Neural crest cell (in vitro differentiated cells): Measurements from ENCODE around the gene PPIF. TPM values are rescaled to one million over a fixed set of nuclear protein-coding genes. Genes with fewer than 3 reads are reported as not detected.

Source experiments
- DNase-seq: peaks from one replicate; pipeline ENCODE4 v3.0.0; 2021; ENCODE audit warnings: low read depth, mixed read lengths, low spot score
- H3K27ac Mint-ChIP-seq: one replicate; pipeline ENCODE4 v1.8.0; 2021; ENCODE audit warnings: mild to moderate bottlenecking, mixed read lengths; ENCODE audit not compliant: unreplicated experiment
- H3K27me3 Mint-ChIP-seq: 2 replicates; pipeline ENCODE4 v1.8.0; 2021; ENCODE audit warnings: low read depth, mild to moderate bottlenecking, mixed read lengths
- H3K36me3 Mint-ChIP-seq: 2 replicates; pipeline ENCODE4 v1.8.0; 2021; ENCODE audit warnings: low read depth, mild to moderate bottlenecking, mixed read lengths
- H3K4me1 Mint-ChIP-seq: 2 replicates; pipeline ENCODE4 v1.8.0; 2021; ENCODE audit warnings: mixed read lengths
- H3K4me3 Mint-ChIP-seq: one replicate; pipeline ENCODE4 v1.8.0; 2021; ENCODE audit warnings: mild to moderate bottlenecking, mixed read lengths
- H3K9me3 Mint-ChIP-seq: 2 replicates; pipeline ENCODE4 v1.8.0; 2021; ENCODE audit warnings: mixed read lengths
- total RNA-seq: library from RNA; stranded (reverse); gene quantifications from 2 replicates; pipeline ENCODE4 v1.2.1, GENCODE V29; 2021
- TF ChIP-seq, protein P1 (sequence below): fragments of 200-600 bp; sonication (generic); conservative IDR thresholded peaks from 2 replicates; pipeline ENCODE4 v1.5.0; 2021; ENCODE audit warnings: antibody characterized with exemption, mild to moderate bottlenecking

PPIF gene
- total RNA-seq, 1 donor from 2014 or later = 76.8 TPM

DNA sequence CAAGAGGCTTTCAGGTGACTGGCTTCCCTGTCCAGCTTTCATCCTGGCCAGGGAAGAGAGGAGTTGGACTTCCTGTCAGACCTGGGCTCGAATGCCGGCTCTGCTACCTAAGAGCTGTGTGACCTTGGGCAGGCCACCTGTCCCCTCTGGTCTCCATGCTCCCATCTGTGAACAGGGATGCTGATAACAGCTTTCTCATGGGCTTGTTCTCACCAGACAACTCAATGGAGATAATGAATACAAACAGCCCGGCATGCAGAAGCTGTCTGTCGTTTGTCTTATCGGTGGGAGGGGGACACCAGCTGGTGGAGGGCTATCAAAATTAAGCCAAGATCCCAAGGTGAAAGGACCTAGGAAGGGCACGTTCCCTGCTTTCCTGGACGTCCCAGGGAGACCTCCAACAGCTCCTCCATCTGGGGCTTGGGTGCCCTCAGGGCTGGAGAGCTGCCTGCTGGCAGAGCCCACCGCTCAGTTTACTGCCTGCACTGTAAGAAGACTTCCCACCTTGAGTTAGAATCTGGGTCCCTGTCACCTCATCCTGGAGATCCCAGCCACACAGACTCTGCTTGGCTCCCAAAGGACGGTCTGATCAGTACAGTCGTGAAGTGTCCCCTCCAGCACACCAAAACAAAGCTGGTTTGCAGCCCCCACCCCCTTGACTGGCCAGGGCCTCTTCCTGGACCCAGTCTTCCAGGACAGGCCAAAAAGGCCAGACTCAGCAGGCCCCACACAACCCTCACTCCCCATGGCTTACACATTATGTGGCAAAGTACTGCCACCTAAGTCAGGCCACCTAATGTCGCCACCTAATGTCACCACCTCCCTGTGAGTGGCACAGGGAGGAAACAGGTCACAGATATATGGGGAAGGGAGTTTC lies 40.9 kb downstream of the PPIF start:
- Mint-ChIP-seq H3K27ac (no peak overlapping the region), H3K9me3 (no peaks in the 10 kb centered on the region), H3K4me1 (peaks cover 7% of the 10 kb centered on the region), H3K27me3 (no peaks in the 10 kb centered on the region), H3K4me3 (peak overlapping the region; percentile 15), H3K36me3 (no peaks in the 10 kb centered on the region)
- TF ChIP-seq, protein P1, sequence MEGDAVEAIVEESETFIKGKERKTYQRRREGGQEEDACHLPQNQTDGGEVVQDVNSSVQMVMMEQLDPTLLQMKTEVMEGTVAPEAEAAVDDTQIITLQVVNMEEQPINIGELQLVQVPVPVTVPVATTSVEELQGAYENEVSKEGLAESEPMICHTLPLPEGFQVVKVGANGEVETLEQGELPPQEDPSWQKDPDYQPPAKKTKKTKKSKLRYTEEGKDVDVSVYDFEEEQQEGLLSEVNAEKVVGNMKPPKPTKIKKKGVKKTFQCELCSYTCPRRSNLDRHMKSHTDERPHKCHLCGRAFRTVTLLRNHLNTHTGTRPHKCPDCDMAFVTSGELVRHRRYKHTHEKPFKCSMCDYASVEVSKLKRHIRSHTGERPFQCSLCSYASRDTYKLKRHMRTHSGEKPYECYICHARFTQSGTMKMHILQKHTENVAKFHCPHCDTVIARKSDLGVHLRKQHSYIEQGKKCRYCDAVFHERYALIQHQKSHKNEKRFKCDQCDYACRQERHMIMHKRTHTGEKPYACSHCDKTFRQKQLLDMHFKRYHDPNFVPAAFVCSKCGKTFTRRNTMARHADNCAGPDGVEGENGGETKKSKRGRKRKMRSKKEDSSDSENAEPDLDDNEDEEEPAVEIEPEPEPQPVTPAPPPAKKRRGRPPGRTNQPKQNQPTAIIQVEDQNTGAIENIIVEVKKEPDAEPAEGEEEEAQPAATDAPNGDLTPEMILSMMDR = no peak
- DNase-seq = peak; percentile 0

- H3K27ac Mint-ChIP-seq = no peak overlapping the region
- H3K9me3 Mint-ChIP-seq = no peaks in the 10 kb centered on the region
- H3K4me1 Mint-ChIP-seq = peaks cover 4% of the 10 kb centered on the region
- no peak overlapping the region for H3K4me3 Mint-ChIP-seq
- no peaks in the 10 kb centered on the region for H3K36me3 Mint-ChIP-seq
- no peak for DNase-seq
- no peaks in the 10 kb centered on the region for H3K27me3 Mint-ChIP-seq
- TF ChIP-seq, protein P1 = no peak
Measured at GRCh38 chr10:79390057-79390456, 42.8 kb downstream of the PPIF start.

GRCh38 chr10:79390551-79391229 lies 43.4 kb downstream of the PPIF start:
- H3K4me3 Mint-ChIP-seq = no peak overlapping the region
- peaks cover under 1% of the 10 kb centered on the region for H3K36me3 Mint-ChIP-seq
- no peak overlapping the region for H3K27ac Mint-ChIP-seq
- peaks cover 4% of the 10 kb centered on the region for H3K4me1 Mint-ChIP-seq
- no peak for DNase-seq
- H3K9me3 Mint-ChIP-seq = no peaks in the 10 kb centered on the region
- TF ChIP-seq, protein P1 = no peak
- no peaks in the 10 kb centered on the region for H3K27me3 Mint-ChIP-seq

DNA sequence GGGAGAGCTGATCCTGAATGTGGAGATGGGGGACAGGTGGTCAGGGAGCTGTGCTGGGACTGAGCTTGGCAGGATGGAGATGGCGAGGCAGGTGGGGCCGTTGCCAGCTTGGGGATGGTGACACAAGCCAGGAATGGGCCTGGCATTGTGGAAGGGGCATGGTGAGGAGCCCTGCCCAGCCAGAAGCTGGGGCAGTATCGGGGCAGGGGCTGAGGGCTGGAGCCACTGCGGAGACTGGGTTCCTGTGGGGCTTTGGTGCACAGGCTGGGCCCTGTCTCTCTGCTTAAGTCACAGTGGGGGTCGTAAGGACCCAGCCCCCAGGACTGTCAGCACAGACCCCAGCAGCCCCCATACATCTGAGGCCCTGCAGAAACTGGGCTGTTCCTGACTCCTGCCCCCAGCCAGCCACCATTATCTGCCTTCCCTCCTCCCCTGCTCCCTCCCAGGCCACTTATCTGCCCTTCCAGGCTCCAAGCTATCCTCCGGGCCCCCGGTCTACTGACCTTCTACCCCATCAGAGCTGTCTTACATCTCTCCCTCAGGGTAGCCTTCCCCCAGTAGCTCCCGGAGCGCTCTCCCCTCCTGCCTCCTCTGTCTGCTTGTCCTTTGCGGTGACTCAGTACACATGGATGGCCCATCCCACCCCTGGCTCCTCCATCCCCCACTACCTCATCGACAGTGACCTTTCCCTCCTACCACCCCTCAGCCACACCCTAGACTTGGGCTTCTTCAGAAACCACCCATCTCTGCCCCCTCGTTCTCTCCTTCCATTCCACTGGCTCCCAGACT lies 44.2 kb downstream of the PPIF start:
- no peak for DNase-seq
- TF ChIP-seq, protein P1 = no peak
- Mint-ChIP-seq H3K4me1 (peaks cover 5% of the 10 kb centered on the region), H3K9me3 (no peaks in the 10 kb centered on the region), H3K27ac (no peak overlapping the region), H3K36me3 (peaks cover 4% of the 10 kb centered on the region), H3K27me3 (no peaks in the 10 kb centered on the region), H3K4me3 (no peak overlapping the region)

GRCh38 chr10:79392020-79392398 lies 44.7 kb downstream of the PPIF start:
- TF ChIP-seq, protein P1 = no peak
- Mint-ChIP-seq H3K27me3 (no peaks in the 10 kb centered on the region), H3K4me1 (peaks cover 11% of the 10 kb centered on the region), H3K36me3 (peaks cover 4% of the 10 kb centered on the region), H3K27ac (peak overlapping the region; percentile 93), H3K9me3 (no peaks in the 10 kb centered on the region), H3K4me3 (no peak overlapping the region)
- no peak for DNase-seq
